Measurements from ENCODE around the gene LARP4.

Gene LARP4

GRCh38 chr12:50400104-50400637 is 514 bp upstream of the LARP4 start:
- TF ChIP-seq TCF12 (IDR thresholded peaks at IDR 0.05; ENCODE audit: low read depth) (no peak), USF1 (IDR thresholded peaks at IDR 0.05) (no peak), REST (IDR thresholded peaks at IDR 0.05; ENCODE audit: low read depth) (no peak), NFIC (IDR thresholded peaks at IDR 0.05) (no peak; the same call in 1 of the 2 replicates)

GRCh38 chr12:50401500-50402081 is 906 bp downstream of the LARP4 start:
- TF ChIP-seq USF1 (IDR thresholded peaks at IDR 0.05) (peak; percentile 56), YY1 (IDR thresholded peaks at IDR 0.05; ENCODE audit: low read depth) (no peak)

- no peak for TF ChIP-seq RAD21 (IDR thresholded peaks at IDR 0.05; ENCODE audit: low read depth)
- 0 out of 2 replicates have a peak, but pooled peaks have one; percentile 22 for TF ChIP-seq MAX (IDR thresholded peaks at IDR 0.05)
Measured at GRCh38 chr12:50402264-50403000, 1.7 kb downstream of the LARP4 start.

GRCh38 chr12:50403001-50403440 is 2.3 kb downstream of the LARP4 start:
- TF ChIP-seq MAX (IDR thresholded peaks at IDR 0.05) (no peak), USF1 (IDR thresholded peaks at IDR 0.05) (no peak), NFIC (IDR thresholded peaks at IDR 0.05) (no peak), TCF12 (IDR thresholded peaks at IDR 0.05; ENCODE audit: low read depth) (no peak), CREB1 (IDR thresholded peaks at IDR 0.05; ENCODE audit: low read depth) (no peak), FOXM1 (IDR thresholded peaks at IDR 0.05; ENCODE audit: borderline replicate concordance, low read depth) (no peak), RAD21 (IDR thresholded peaks at IDR 0.05; ENCODE audit: low read depth) (no peak), CEBPB (IDR thresholded peaks at IDR 0.05) (no peak)

- TF ChIP-seq EGR1 (IDR thresholded peaks at IDR 0.05) (no peak), TEAD4 (IDR thresholded peaks at IDR 0.05) (no peak), CEBPB (IDR thresholded peaks at IDR 0.05) (no peak), NFIC (IDR thresholded peaks at IDR 0.05) (no peak), CREB1 (IDR thresholded peaks at IDR 0.05; ENCODE audit: low read depth) (no peak), USF1 (IDR thresholded peaks at IDR 0.05) (no peak), EP300 (IDR thresholded peaks at IDR 0.05; ENCODE audit: borderline replicate concordance) (no peak), YY1 (IDR thresholded peaks at IDR 0.05; ENCODE audit: low read depth) (no peak), MAX (IDR thresholded peaks at IDR 0.05) (no peak), FOXM1 (IDR thresholded peaks at IDR 0.05; ENCODE audit: borderline replicate concordance, low read depth) (no peak), TCF12 (IDR thresholded peaks at IDR 0.05; ENCODE audit: low read depth) (no peak), ZBTB7A (IDR thresholded peaks at IDR 0.05; ENCODE audit: low read depth) (no peak)
Measured at GRCh38 chr12:50404307-50404706, 3.6 kb downstream of the LARP4 start.

GRCh38 chr12:50411051-50411660 is 10.5 kb downstream of the LARP4 start:
- TF ChIP-seq USF1 (IDR thresholded peaks at IDR 0.05): no peak
- TF ChIP-seq TCF12 (IDR thresholded peaks at IDR 0.05; ENCODE audit: low read depth): no peak
- TF ChIP-seq TEAD4 (IDR thresholded peaks at IDR 0.05): no peak
- no peak for TF ChIP-seq EP300 (IDR thresholded peaks at IDR 0.05; ENCODE audit: borderline replicate concordance)
- no peak for TF ChIP-seq NFIC (IDR thresholded peaks at IDR 0.05)
- TF ChIP-seq FOXM1 (IDR thresholded peaks at IDR 0.05; ENCODE audit: borderline replicate concordance, low read depth): no peak
- no peak for TF ChIP-seq TAF1 (IDR thresholded peaks at IDR 0.05; ENCODE audit: low read depth)
- no peak for TF ChIP-seq YY1 (IDR thresholded peaks at IDR 0.05; ENCODE audit: low read depth)
- no peak for TF ChIP-seq ZBTB7A (IDR thresholded peaks at IDR 0.05; ENCODE audit: low read depth)
- TF ChIP-seq RAD21 (IDR thresholded peaks at IDR 0.05; ENCODE audit: low read depth): no peak
- TF ChIP-seq CEBPB (IDR thresholded peaks at IDR 0.05): no peak
- no peak for TF ChIP-seq EGR1 (IDR thresholded peaks at IDR 0.05)
- no peak for TF ChIP-seq MAX (IDR thresholded peaks at IDR 0.05)

Data from Ishikawa (cell line).